ENCODE data around the gene NUDCD3. TPM values are rescaled to one million over a fixed set of nuclear protein-coding genes. Genes with fewer than 3 reads are reported as not detected.

Gene NUDCD3
- total and polyA plus RNA-seq, 10 donors: 21.7 to 97.9 (median 41.3) TPM

DNA sequence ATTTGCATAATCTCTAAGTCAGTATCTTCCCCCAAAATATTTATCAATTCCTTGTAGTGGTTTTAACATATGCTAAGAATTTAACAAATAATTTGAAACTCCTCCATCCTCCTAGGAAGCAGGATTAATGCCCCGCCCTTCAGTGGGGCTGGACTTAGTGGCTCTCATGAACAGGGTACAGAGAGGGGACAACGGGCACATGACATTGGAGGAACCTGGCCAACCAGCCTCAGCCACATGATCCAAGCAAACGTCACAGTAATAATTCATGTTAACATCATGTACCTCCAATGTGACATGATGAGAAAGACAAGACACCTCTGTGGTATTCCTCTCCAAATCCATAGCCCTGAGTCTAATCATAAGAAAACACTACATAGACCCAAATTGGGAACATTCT is 50.5 kb downstream of the NUDCD3 start:
- no peaks in the 10 kb centered on the region for H3K27me3 ChIP-seq (replicated peaks in 1 of 7)
- intact Hi-C loops (cut with DNase I; ENCODE audit: low total_unique reads): no loop called here
- DNase-seq: no peak
- H3K27ac ChIP-seq: no peak overlapping the region
- H3K9me3 ChIP-seq: no peaks in the 10 kb centered on the region
- no peak overlapping the region for H3K4me3 ChIP-seq
- TF ChIP-seq, protein P1, sequence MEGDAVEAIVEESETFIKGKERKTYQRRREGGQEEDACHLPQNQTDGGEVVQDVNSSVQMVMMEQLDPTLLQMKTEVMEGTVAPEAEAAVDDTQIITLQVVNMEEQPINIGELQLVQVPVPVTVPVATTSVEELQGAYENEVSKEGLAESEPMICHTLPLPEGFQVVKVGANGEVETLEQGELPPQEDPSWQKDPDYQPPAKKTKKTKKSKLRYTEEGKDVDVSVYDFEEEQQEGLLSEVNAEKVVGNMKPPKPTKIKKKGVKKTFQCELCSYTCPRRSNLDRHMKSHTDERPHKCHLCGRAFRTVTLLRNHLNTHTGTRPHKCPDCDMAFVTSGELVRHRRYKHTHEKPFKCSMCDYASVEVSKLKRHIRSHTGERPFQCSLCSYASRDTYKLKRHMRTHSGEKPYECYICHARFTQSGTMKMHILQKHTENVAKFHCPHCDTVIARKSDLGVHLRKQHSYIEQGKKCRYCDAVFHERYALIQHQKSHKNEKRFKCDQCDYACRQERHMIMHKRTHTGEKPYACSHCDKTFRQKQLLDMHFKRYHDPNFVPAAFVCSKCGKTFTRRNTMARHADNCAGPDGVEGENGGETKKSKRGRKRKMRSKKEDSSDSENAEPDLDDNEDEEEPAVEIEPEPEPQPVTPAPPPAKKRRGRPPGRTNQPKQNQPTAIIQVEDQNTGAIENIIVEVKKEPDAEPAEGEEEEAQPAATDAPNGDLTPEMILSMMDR (IDR thresholded peaks at IDR 0.05 in 8 of 11, conservative IDR thresholded peaks at IDR 0.05 in 3 of 11): no peak
- TF ChIP-seq POLR2A (IDR thresholded peaks at IDR 0.05) (no peak), POLR2AphosphoS5 (IDR thresholded peaks at IDR 0.05) (no peak)
- 70 to 85% (median 83%) methylated on average over 3 of the region's 3 CpGs for WGBS, 5 donors
- peaks cover 0 to 23% (median 2%) of the 10 kb centered on the region in 6 donors for H3K4me1 ChIP-seq
- H3K36me3 ChIP-seq: peaks cover 0 to 38% (median 2%) of the 10 kb centered on the region in 6 donors

DNA sequence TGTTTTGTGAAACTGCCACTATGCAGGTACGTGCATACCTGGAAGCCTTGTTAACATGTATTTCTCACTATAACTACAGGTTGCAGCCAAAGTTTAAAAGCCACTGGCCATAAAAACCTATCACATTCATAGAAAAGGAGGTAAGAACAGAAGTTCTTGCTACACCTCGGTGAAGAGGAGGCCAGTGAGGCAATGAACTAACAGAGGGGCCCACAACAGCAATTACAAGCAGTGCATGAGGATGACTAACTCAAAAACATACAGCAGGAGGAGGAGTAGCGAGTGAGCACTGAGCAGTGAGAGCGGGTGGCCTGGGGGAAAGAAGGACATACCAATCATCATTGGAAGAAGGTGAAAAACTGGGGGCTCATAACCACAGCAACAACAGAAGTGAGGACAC is 51.6 kb downstream of the NUDCD3 start:
- peaks cover 0 to 29% (median 2%) of the 10 kb centered on the region in 6 donors for H3K4me1 ChIP-seq
- WGBS, 5 donors: 82 to 98% (median 96%) methylated on average over 4 of the region's 4 CpGs

DNA sequence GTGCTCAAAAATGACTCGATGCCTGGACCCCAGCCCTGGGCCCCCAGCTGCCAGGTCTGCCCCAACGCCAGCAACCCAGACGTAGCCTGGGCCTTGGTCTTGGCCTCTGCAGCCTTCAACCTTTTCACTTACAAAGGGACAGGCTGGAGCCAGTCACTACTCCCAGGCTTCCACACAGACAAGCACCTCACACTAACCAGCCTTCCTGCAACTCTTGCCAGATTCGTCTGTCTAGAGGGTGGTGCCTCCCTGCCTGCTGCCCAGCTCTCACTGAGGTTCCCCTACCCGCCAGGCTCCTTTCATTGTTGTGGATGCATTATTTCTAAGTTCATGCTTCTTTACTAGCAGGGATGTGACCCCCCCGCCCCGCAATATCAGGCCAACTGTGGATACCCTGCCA is 56.3 kb downstream of the NUDCD3 start:
- intact Hi-C loops (cut with DNase I; ENCODE audit: low total_unique reads): no loop called here
- Histone ChIP-seq H3K27ac (no peak overlapping the region), H3K27me3 (replicated peaks in 1 of 7) (no peaks in the 10 kb centered on the region), H3K36me3 (peaks cover 0 to 57% (median 2%) of the 10 kb centered on the region in 6 donors), H3K4me3 (no peak overlapping the region), H3K4me1 (peaks cover 0 to 38% (median 2%) of the 10 kb centered on the region in 6 donors), H3K9me3 (no peaks in the 10 kb centered on the region)
- WGBS, 5 donors: 86 to 95% (median 89%) methylated on average over 7 of the region's 7 CpGs
- TF ChIP-seq, protein P1 (IDR thresholded peaks at IDR 0.05 in 8 of 11, conservative IDR thresholded peaks at IDR 0.05 in 3 of 11): no peak
- TF ChIP-seq POLR2A (IDR thresholded peaks at IDR 0.05) (no peak), POLR2AphosphoS5 (IDR thresholded peaks at IDR 0.05) (peak in 1 of 3 donors; percentile 16)
- no peak for DNase-seq

More for the DNA sequence above, 51.6 kb downstream of the NUDCD3 start:
- TF ChIP-seq, protein P1 (IDR thresholded peaks at IDR 0.05 in 8 of 11, conservative IDR thresholded peaks at IDR 0.05 in 3 of 11): no peak
- TF ChIP-seq POLR2A (IDR thresholded peaks at IDR 0.05) (no peak), POLR2AphosphoS5 (IDR thresholded peaks at IDR 0.05) (no peak)
- H3K4me3 ChIP-seq: no peak overlapping the region
- H3K9me3 ChIP-seq: no peaks in the 10 kb centered on the region
- no peak for DNase-seq
- no peaks in the 10 kb centered on the region for H3K27me3 ChIP-seq (replicated peaks in 1 of 7)
- H3K36me3 ChIP-seq: peaks cover 0 to 36% (median 2%) of the 10 kb centered on the region in 6 donors
- H3K27ac ChIP-seq: no peak overlapping the region
- intact Hi-C loops (cut with DNase I; ENCODE audit: low total_unique reads): no loop called here

DNA sequence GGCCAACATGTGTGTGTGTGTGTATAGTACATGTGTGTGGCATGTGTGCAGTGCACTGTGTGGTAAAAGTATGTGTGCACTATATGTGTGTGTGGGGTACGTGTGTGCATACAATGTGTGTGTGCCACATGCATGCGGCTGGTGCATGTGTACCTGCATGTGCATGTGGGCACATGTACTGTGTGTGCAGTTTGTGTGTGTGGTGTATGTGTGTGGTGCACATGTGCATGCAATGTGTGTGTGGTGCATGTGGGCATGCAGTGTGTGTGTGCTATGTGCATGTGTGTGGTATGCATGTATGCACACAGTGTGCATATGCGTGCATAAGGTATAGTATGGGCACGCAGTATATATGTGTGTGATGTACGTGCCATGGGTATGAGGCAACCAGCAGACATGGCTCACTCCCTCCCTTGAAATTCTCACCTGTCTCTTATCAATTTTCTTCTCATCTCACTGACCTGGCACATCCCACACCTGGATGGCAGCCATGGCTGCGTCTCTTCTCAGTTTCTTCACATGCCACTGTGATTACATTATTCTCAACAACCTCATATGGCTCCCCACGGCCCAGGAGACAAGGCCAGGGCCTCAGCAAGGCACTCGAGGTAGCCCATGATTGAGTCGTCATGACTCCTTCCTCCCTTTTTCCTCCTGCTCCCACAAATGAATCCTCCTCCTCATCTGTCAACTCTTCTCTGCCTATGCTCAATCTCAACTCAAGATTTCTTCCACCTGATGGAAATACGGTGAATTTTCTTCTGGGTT is 57.0 kb downstream of the NUDCD3 start:
- Histone ChIP-seq H3K36me3 (peaks cover 0 to 53% (median 2%) of the 10 kb centered on the region in 6 donors), H3K9me3 (no peaks in the 10 kb centered on the region), H3K4me3 (no peak overlapping the region), H3K27me3 (replicated peaks in 1 of 7) (no peaks in the 10 kb centered on the region), H3K27ac (no peak overlapping the region), H3K4me1 (peaks cover 0 to 38% (median 2%) of the 10 kb centered on the region in 6 donors)
- intact Hi-C loops (cut with DNase I; ENCODE audit: low total_unique reads): no loop called here
- WGBS, 5 donors: 86 to 91% (median 90%) methylated on average over 10 of the region's 10 CpGs
- TF ChIP-seq POLR2A (IDR thresholded peaks at IDR 0.05): no peak
- TF ChIP-seq, protein P1 (IDR thresholded peaks at IDR 0.05 in 8 of 11, conservative IDR thresholded peaks at IDR 0.05 in 3 of 11): no peak
- TF ChIP-seq POLR2AphosphoS5 (IDR thresholded peaks at IDR 0.05): no peak
- DNase-seq: no peak
